ENCODE results near the gene MSANTD2.
"Not testable (repeated sequence)": the region's sequence is repeated elsewhere in the genome, so short reads cannot be mapped to it uniquely, and the experiment has no call there.

Gene MSANTD2

GRCh38 chr11:124817036-124817435 lies 16.8 kb upstream of the MSANTD2 start:
- DNase-seq: no peak

- DNase-seq: no peak
Measured at GRCh38 chr11:124814739-124815138, 14.5 kb upstream of the MSANTD2 start.

GRCh38 chr11:124812876-124813275 lies 12.7 kb upstream of the MSANTD2 start:
- no peak for DNase-seq

GRCh38 chr11:124811399-124812125 lies 11.4 kb upstream of the MSANTD2 start:
- DNase-seq: no peak

- DNase-seq: no peak
Measured at GRCh38 chr11:124807660-124808270, 7.6 kb upstream of the MSANTD2 start.

GRCh38 chr11:124807201-124807600 lies 7.0 kb upstream of the MSANTD2 start:
- no peak for DNase-seq

GRCh38 chr11:124804884-124805283 lies 4.7 kb upstream of the MSANTD2 start:
- no peak for DNase-seq

- DNase-seq: no peak
Measured at GRCh38 chr11:124801636-124802312, 1.6 kb upstream of the MSANTD2 start.

GRCh38 chr11:124801014-124801413 lies 808 bp upstream of the MSANTD2 start:
- DNase-seq: no peak

- DNase-seq: no peak
Measured at GRCh38 chr11:124799348-124800225, 619 bp downstream of the MSANTD2 start.

- no peak for DNase-seq
Measured at GRCh38 chr11:124798991-124799347, 1.2 kb downstream of the MSANTD2 start.

GRCh38 chr11:124796312-124796711 lies 3.9 kb downstream of the MSANTD2 start:
- DNase-seq: no peak

- no peak for DNase-seq
Measured at GRCh38 chr11:124793466-124794278, 6.5 kb downstream of the MSANTD2 start.

- DNase-seq: no peak
Measured at GRCh38 chr11:124791626-124792341, 8.4 kb downstream of the MSANTD2 start.

- no peak for DNase-seq
Measured at GRCh38 chr11:124788521-124788920, 11.7 kb downstream of the MSANTD2 start.

GRCh38 chr11:124784051-124784450 lies 16.2 kb downstream of the MSANTD2 start:
- no peak for DNase-seq

GRCh38 chr11:124783002-124783401 lies 17.2 kb downstream of the MSANTD2 start:
- DNase-seq: no peak

- DNase-seq: no peak
Measured at GRCh38 chr11:124779568-124779967, 20.6 kb downstream of the MSANTD2 start.

- DNase-seq: no peak
Measured at GRCh38 chr11:124778281-124778680, 21.9 kb downstream of the MSANTD2 start.

GRCh38 chr11:124776865-124777645 lies 23.2 kb downstream of the MSANTD2 start:
- no peak for DNase-seq

GRCh38 chr11:124770959-124771358 lies 29.2 kb downstream of the MSANTD2 start:
- not testable (repeated sequence) for DNase-seq
